Measurements from ENCODE around the gene RPS6KA2.

Gene RPS6KA2

GRCh38 chr6:166439366-166440091 lies 187.5 kb downstream of the RPS6KA2 start:
- DNase-seq = no peak

GRCh38 chr6:166438211-166438861 lies 188.7 kb downstream of the RPS6KA2 start:
- DNase-seq = no peak

DNA sequence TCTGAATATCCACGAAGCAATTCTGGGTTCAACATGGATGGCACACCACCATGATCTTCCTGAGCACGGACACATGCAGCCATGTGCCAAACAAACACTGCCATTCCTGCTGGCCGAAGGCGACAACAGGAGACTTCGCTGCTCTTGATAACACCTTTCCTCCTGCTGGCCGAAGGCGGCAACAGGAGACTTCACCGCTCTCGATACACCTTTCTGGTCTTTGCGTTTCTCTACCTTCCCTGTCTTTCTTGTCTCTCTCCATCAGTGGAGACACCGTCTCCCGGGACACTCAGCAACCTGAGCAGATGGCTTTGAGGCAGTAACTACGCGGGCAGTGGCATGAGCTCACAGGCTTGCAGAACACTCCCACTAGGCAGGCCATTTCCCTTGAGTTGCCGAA lies 189.4 kb downstream of the RPS6KA2 start:
- no peak for DNase-seq

DNA sequence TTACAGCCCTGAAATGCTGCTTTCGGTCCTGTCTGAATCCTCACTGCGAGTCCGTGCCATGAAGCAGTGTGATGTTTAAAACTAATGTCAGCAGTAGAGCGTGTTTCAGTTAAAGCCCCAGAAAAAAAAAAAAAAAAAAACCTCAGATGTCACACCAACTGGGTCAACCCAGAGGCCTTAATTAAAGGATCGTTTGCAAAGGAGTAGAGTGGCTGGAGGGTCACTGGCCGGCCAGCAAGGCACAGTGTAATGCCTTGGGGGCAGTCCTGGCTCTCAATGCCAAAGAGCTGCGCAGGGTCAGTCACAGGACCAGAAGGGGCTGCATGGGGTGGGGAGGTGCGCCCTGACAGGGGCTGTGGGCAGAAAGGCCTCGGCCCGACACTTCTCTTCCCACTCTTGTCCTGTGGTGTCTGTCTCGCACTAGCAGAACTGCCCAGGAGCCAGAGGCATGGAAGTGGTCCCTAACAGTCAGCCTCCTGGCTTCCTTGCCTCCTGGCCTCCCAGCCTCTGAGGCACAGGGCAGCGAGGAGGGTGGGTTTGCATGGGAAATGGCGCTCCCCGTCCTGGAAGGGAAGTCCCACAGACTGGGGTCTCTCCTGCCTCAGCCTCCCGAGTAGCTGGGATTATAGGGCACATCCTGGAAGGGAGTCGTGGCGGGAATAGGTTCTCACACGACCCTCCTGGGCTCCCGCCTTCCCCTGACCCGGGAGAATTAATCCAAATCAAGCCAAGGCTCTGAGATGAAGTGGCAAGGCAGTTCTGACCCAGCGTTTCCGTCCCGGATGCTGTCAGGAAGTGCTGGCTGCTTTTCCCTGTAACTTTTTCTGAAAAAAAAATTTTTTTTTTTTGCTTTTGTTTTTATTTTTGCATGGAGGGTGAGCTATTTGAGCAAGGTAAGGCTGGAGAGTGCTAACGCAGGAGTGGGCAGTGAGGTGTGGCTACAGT lies 190.6 kb downstream of the RPS6KA2 start:
- no peak for DNase-seq

- no peak for DNase-seq
These were observed 191.5 kb downstream of the RPS6KA2 start for GRCh38 chr6:166435574-166435973.

DNA sequence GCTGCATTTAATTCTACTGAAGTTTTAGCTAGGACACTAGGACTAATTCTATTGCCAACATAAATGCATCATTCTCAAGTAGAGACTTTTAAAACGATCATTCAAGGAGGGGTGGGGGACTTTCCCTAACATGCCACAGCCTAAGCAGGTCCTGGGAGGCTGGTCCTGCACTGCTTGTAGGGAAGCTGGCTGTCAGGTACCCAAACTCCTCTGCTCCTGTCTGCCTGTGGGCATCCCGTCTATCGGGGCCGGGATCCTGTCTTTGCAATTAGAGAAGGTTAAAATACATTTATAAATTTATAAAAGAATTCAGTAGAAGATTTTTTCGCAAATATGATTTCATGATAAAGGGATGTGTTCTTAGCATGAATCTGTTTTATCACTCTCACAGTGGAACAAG lies 192.7 kb downstream of the RPS6KA2 start:
- DNase-seq = no peak

DNA sequence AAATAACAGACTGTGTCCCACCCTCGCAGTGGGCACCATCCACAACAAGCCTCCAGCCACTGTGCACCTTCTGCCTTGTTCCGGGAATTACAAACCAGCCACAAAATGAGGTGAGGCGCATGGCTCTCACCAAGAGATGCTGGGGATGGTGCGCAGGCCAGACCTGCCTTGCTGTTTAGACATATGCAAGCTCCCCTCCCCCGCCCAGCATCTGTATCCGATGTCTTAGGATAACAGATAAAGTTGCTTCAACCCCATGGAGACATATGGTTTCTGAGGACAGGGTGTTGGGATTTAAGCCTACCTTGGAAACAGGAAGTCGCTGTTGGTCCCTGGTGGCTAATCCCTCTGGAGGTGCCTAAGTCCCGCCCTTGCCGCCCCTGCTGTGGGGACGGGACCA lies 194.0 kb downstream of the RPS6KA2 start:
- no peak for DNase-seq

- no peak for DNase-seq
These were observed 196.8 kb downstream of the RPS6KA2 start for GRCh38 chr6:166430269-166430668.

DNA sequence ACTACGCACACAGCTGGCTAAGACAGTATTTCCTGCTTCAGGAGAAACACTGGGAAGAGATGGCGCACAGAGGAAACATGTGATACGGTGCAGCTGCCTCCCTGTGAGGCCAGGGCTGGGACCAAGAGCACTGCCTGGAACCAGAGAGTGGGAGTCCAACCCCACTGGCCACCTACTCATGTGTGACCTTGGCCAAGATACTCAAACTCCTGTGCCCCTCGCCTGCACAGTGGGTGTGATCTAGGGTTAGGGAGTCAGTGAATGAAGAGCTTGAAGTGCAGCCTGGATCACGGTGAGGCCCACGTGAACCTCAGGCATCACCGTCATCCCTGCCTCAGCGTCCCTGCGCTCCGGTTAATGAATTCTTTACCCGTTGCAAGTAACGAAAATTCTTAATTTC lies 202.6 kb downstream of the RPS6KA2 start:
- DNase-seq = no peak

GRCh38 chr6:166423781-166424180 lies 203.3 kb downstream of the RPS6KA2 start:
- no peak for DNase-seq

DNA sequence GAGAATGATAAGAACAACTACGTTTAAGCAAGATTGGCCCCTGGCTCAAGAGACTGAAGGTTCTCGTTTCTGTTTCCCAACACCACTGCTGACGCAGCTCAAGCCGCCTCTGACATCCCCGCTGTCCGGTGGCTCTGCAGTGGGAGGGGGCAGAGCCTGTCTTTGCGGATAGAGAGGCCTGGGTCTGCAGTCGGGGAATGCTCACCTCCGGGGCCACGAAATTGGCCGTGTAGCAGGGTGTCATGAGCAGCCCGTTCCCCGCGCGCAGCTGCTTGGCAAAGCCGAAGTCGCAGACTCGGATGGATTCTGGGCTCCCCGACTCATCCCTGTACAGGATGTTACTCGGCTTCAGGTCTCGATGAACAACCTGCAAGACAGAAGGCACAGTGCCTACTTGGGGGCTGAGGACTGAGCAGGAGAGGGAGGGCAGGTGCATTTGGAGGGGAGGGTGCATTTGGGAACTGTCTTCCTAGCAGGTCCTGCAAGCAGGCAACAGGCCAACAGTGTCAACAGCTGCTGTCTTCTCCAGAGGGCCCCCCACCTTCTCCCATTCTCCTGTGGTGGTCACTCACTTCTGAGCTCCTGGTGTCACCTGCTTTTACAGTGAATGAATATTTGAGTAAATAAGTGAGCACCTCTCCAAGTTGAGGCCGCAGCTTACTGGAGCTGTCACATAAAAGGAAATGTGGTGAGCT lies 203.9 kb downstream of the RPS6KA2 start:
- no peak for DNase-seq

DNA sequence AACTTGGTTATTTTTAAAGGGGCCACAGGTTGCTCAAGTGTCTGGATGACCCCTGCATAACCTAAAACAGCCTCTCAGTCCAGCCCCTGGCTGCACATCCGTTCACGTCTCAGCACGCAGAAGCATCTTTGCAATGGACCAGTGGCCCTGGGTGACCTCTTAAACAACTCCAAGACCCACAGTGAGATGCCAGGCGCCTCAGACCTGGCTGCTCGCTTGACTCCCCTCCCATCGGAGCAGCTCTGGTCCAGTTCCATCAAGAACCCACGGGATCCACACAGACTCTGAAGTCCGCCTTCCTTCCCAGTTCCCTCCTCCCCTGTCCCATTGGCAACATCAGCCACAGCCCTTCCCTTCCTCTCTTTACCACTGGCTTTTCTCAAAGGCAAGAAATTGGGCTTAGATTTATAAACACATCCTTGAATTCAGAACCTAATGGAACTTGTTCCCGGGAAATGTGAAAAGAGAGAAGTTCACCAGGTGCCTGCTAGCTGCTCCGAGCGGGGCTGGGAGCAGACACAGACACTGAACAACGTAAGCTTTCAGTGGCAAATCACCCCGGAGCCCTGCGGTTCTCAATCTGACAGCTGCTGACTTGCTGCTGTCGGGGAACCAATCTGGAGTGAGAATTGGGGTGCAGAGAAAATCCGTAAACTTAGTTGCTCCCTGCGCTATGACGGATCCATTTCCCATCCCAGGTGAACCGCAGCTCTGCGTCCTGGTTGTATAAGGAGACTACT lies 204.7 kb downstream of the RPS6KA2 start:
- DNase-seq = no peak

DNA sequence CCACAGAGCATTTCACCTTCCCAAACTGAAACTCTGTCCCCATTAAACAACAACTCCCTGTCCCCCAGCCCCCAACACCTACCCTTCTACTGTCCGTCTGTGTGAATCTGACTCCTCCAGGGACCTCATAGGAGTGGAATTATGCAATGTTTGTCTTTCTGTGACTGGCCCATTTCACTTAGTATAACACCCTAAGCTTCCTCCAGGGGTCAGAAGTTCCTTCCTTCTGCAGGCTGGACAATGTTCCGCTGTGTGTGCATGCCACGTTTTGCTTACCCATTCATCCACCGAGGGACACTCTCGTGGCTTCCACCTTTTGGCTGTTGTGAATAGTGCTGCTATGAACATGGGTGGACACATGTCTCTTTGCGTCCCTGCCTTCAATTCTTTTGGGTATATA lies 206.7 kb downstream of the RPS6KA2 start:
- DNase-seq = no peak

DNA sequence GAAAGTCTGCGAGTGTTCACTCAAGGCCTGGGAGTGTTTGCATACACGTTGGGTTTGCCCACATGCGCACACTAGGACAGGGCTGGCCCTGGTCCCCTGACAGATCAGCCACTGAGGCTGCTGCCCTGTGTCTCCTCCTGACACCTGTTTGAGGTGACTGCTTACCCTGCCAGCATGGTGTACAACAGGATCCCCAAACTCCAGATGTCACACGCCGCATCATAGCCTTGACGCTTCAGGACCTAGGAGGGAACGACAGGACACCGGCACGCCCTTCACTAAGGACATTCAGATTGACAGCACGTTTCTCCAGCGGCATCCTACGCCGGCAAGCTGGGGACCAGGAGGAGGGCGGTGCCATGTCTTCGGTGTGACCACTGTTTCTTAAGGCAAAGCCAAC lies 207.3 kb downstream of the RPS6KA2 start:
- no peak for DNase-seq

DNA sequence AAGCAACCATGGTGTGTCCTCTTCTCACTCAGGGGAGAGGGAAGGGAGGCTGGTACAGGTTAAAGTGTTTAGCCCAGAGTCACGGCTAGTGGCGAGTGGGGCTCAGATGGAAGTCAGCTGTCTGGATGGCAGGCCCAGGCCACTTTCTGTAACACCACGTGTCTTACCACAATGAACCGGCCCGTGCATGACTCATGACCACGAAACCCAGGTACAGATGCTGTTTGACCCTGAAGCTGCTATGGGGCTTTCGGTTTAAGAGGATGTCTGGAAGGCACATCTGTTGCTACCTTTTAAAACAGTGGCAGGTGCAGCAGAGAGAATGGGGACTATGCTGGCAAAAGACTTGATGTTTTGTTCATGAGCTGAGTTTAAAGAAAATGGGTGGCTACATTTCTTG lies 207.8 kb downstream of the RPS6KA2 start:
- DNase-seq = no peak

- no peak for DNase-seq
These were observed 208.3 kb downstream of the RPS6KA2 start for GRCh38 chr6:166418691-166419143.

GRCh38 chr6:166417285-166417691 lies 209.8 kb downstream of the RPS6KA2 start:
- no peak for DNase-seq

DNA sequence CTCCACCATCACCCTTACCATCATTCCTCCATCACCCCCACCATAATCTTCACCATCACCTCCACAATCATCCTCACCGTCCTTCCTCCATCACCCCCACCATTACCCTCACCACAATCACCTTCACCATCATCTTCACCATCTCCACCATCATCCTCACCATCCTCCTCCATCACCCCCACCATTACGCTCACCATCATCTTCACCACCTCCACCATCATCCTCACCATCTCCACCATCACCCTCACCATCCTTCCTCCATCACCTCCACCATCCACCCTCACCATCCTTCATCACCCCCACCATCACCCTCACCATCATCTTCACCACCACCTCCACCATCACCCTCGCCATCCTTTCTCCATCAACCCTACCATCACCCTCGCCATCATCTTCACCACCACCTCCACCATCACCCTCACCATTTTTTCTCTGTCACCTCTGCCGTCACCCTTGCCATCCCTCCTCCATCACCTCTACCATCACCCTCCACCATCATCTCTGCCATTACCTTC lies 211.2 kb downstream of the RPS6KA2 start:
- no peak for DNase-seq

DNA sequence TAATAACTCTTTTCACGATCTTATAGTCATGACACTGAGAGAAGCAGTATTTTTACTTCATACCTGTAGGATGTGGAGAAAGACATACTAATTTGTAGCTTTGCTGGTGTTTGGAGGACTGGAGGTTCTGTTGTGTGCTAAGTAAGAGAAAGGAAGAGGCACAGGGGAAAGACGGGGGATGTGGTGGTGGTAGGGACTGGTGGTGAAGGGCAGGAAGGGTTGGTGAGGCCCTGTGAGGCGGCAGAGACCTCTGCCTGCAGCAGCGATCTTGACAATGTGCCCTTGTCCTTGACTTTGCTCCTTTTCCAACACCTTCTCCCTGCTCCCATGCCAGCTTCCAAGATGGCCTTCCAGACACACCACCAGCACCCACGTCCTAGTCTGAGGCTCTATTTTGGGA lies 211.7 kb downstream of the RPS6KA2 start:
- no peak for DNase-seq

DNA sequence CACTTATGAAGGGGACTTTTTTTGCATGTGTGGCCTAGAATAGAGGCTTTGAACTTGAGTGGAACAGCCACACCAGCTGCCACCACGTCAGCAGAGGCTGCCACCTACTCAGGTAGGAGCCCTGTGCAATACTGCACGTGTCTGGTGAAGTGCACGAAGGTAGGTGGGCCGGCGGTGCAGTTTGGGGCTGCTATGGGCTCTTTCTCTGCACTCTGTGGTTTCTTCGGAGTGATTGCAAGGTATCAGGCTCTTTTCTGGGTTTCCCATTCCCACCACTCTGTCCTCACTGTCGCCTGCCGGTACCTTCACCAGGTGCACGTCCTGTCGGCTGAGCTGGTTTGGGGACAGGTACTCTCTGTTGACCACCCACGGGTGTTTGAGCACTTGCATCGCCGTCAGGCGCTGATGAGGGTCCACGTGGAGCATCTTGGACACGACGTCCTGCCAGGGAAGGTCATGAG lies 213.5 kb downstream of the RPS6KA2 start:
- DNase-seq = no peak

GRCh38 chr6:166412911-166413384 lies 214.1 kb downstream of the RPS6KA2 start:
- no peak for DNase-seq

Measured in kidney glomerular epithelial cell (primary cell).